Breast epithelium (tissue), 4 donors: ENCODE results near the gene CABP7. TPM values are rescaled to one million over a fixed set of nuclear protein-coding genes. Genes with fewer than 3 reads are reported as not detected.

Experiments used
- DNase-seq, 2 donors: peaks; one replicate each; pipeline ENCODE4 v3.0.0-alpha.2; 2019; ENCODE audit warnings: low spot score in 2 of 2
- H3K27ac ChIP-seq, 2 donors: fragments of 200-600 bp; sonication (generic) in 1 of 2; one replicate each; pipeline ENCODE4 v1.5.1; 2016 to 2019; ENCODE audit warnings: mild to moderate bottlenecking in 1 of 2
- H3K27me3 ChIP-seq, 2 donors: fragments of 200-600 bp; sonication (generic) in 1 of 2; one replicate each; pipeline versions ENCODE4 v1.5.1 to v1.6.0; 2017 to 2019; ENCODE audit warnings: control low read depth in 1 of 2, mild to moderate bottlenecking in 1 of 2
- H3K36me3 ChIP-seq: fragments of 200-600 bp; one replicate; pipeline ENCODE4 v1.5.1; 2019
- H3K4me1 ChIP-seq, 2 donors: fragments of 200-600 bp; sonication (generic); one replicate each; pipeline ENCODE4 v1.5.1; 2016 to 2019; ENCODE audit warnings: control low read depth in 1 of 2
- H3K4me3 ChIP-seq, 3 donors: fragments of 200-600 bp; sonication (generic); 1 replicate in 2 of 3; 2 replicates in 1 of 3; pipeline ENCODE4 v1.5.1; 2016 to 2019; ENCODE audit warnings: mild to moderate bottlenecking in 3 of 3, moderate library complexity in 2 of 3
- H3K9me3 ChIP-seq, 2 donors: fragments of 200-600 bp; sonication (generic) in 1 of 2; one replicate each; pipeline ENCODE4 v1.5.1; 2016 to 2019; ENCODE audit warnings: control low read depth in 1 of 2
- POLR2A ChIP-seq: fragments of 450-650 bp; IDR thresholded peaks from one replicate; pipeline ENCODE4 v1.6.1; 2016; ENCODE audit warnings: antibody characterized with exemption, mild to moderate bottlenecking, moderate library complexity
- POLR2AphosphoS5 ChIP-seq, 3 donors: sonication (generic); formaldehyde crosslinking; IDR thresholded peaks; one replicate each; pipeline ENCODE4 v1.6.1; 2017; ENCODE audit warnings: antibody characterized with exemption in 3 of 3
- intact Hi-C: fragments of 100-400 bp; cut with DNase I; formaldehyde crosslinking; loops from one replicate; pipeline ENCODE4 v1.15.1; 2023; ENCODE audit warnings: low total_unique reads
- total RNA-seq, 3 donors: library from RNA; depleted of rRNA; stranded (reverse); fragments of >200 nt; gene quantifications; one replicate each; pipeline ENCODE4 v1.1.0, GENCODE V29; 2016
- TF ChIP-seq, protein P1 (sequence below), 3 donors: fragments of 450-650 bp; IDR thresholded peaks; one replicate each; pipeline ENCODE4 v1.5.1; 2016 to 2017; ENCODE audit warnings: antibody characterized with exemption in 3 of 3, mild to moderate bottlenecking in 3 of 3, moderate library complexity in 3 of 3

The CABP7 gene
- total RNA-seq, 3 donors from 2014 or later = not detected

DNA sequence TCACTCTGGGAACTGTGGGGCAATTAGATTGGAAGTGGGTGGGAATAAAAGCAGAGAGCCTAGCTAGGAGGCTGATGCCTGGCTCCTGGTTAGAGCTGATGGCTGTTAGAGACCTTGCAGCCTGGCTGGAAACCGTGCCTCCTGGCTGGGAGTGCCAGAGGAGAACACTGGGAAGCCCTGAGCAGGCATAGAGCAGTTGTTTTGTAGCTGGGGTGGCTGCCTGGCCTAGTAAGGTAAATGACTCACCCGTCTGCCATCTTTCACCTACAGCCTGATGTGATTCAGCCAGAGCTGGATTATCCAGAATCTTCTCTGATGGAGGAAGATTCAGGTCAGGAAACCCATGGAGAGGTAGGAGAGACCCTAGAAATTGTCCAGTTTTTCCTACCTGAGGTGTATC, 53.4 kb downstream of the CABP7 start:
- DNase-seq = no peak
- Histone ChIP-seq H3K27me3 (no peaks in the 10 kb centered on the region), H3K27ac (no peak overlapping the region), H3K9me3 (no peaks in the 10 kb centered on the region), H3K4me1 (peaks cover 3 to 5% of the 10 kb centered on the region in 2 donors), H3K4me3 (no peak overlapping the region), H3K36me3 (no peaks in the 10 kb centered on the region)
- intact Hi-C loops = no loop called here
- TF ChIP-seq POLR2A = no peak
- TF ChIP-seq, protein P1, sequence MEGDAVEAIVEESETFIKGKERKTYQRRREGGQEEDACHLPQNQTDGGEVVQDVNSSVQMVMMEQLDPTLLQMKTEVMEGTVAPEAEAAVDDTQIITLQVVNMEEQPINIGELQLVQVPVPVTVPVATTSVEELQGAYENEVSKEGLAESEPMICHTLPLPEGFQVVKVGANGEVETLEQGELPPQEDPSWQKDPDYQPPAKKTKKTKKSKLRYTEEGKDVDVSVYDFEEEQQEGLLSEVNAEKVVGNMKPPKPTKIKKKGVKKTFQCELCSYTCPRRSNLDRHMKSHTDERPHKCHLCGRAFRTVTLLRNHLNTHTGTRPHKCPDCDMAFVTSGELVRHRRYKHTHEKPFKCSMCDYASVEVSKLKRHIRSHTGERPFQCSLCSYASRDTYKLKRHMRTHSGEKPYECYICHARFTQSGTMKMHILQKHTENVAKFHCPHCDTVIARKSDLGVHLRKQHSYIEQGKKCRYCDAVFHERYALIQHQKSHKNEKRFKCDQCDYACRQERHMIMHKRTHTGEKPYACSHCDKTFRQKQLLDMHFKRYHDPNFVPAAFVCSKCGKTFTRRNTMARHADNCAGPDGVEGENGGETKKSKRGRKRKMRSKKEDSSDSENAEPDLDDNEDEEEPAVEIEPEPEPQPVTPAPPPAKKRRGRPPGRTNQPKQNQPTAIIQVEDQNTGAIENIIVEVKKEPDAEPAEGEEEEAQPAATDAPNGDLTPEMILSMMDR (IDR thresholded peaks at IDR 0.05) = no peak
- no peak for TF ChIP-seq POLR2AphosphoS5 (IDR thresholded peaks at IDR 0.05)

DNA sequence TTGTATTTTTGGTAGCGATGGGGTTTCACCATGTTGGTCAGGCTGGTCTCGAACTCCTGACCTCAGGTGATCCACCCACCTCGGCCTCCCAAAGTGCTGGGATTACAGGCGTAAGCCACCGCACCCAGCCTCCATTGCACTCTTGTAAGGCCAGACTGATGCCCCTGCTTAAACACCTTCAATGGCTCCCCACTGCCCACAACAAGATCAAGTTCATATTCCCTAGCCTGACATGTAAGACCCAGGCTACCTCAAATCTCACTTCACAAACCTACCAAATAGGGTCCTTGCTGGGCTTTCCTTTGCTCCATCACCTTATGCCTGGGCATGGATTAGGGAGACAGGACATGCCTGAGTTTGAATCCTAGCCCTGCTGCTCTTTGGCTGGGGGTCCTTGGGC, 60.4 kb downstream of the CABP7 start:
- Histone ChIP-seq H3K4me3 (no peak overlapping the region), H3K9me3 (no peaks in the 10 kb centered on the region), H3K27ac (peak overlapping the region; percentile 36 to 57), H3K27me3 (no peaks in the 10 kb centered on the region), H3K4me1 (peaks cover 7 to 21% of the 10 kb centered on the region in 2 donors), H3K36me3 (no peaks in the 10 kb centered on the region)
- no peak for TF ChIP-seq POLR2A
- no peak for TF ChIP-seq POLR2AphosphoS5 (IDR thresholded peaks at IDR 0.05)
- TF ChIP-seq, protein P1 (IDR thresholded peaks at IDR 0.05) = no peak
- intact Hi-C loops = loop anchor here (5.0 kb wide), 1 partner anchor 788 kb away; no protein-coding TSS in a partner anchor
- no peak for DNase-seq

- peak overlapping the region; percentile 57 to 77 for H3K27ac ChIP-seq
- peaks cover 7 to 21% of the 10 kb centered on the region in 2 donors for H3K4me1 ChIP-seq
- DNase-seq = no peak
- no peaks in the 10 kb centered on the region for H3K9me3 ChIP-seq
- no peaks in the 10 kb centered on the region for H3K27me3 ChIP-seq
- TF ChIP-seq, protein P1 (IDR thresholded peaks at IDR 0.05) = no peak
- TF ChIP-seq POLR2AphosphoS5 (IDR thresholded peaks at IDR 0.05) (no peak), POLR2A (no peak)
- intact Hi-C loops = loop anchor here (5.0 kb wide), 1 partner anchor 789 kb away; no protein-coding TSS in a partner anchor
- no peaks in the 10 kb centered on the region for H3K36me3 ChIP-seq
- H3K4me3 ChIP-seq = no peak overlapping the region
Observed at GRCh38 chr22:29780748-29781676, 61.2 kb downstream of the CABP7 start.

Other genes starting within 250 kb of the CABP7 start
- gene NEFH, start 239.8 kb upstream of the CABP7 start, total RNA-seq = under 1 TPM; 0.29 to 0.33 (median 0.32) TPM
- 10 to 100 TPM; 33.2 to 55.4 (median 48.0) TPM for gene THOC5, start 166.2 kb upstream of the CABP7 start, total RNA-seq
- gene NIPSNAP1, start 138.9 kb upstream of the CABP7 start, total RNA-seq = 10 to 100 TPM in 2 of 3 donors, 1 to 10 TPM in 1; 7.4 to 29.3 (median 28.5) TPM
- 10 to 100 TPM; 21.1 to 36.1 (median 31.8) TPM for gene NF2, start 116.4 kb upstream of the CABP7 start, total RNA-seq
- gene ZMAT5, start 47.0 kb downstream of the CABP7 start, total RNA-seq = 10 to 100 TPM; 22.5 to 26.2 (median 23.0) TPM
- gene UQCR10, start 47.4 kb downstream of the CABP7 start, total RNA-seq = 10 to 100 TPM; 61.2 to 74.1 (median 68.3) TPM
- gene ASCC2, start 118.3 kb downstream of the CABP7 start, total RNA-seq = 10 to 100 TPM; 37.0 to 60.3 (median 45.8) TPM
- gene MTMR3, start 163.2 kb downstream of the CABP7 start, total RNA-seq = 10 to 100 TPM; 57.0 to 90.0 (median 67.2) TPM